K562 (cell line): ENCODE data around the gene BCL7C. TPM values are rescaled to one million over a fixed set of nuclear protein-coding genes. Genes with fewer than 3 reads are reported as not detected.

Source experiments
- DACH1 ChIP-seq: fragments of 450-650 bp; IDR thresholded peaks from 2 replicates; pipeline ENCODE4 v1.6.1; 2018; ENCODE audit not compliant: partially characterized antibody
- IRF1 ChIP-seq: sonication (generic); formaldehyde crosslinking; IDR thresholded peaks from 2 replicates; pipeline ENCODE4 v1.8.0; 2022; ENCODE audit warnings: missing genetic modification reagents, mild to moderate bottlenecking, borderline replicate concordance
- KDM5B ChIP-seq: fragments of 200-600 bp; sonication (generic); IDR thresholded peaks from 2 replicates; pipeline ENCODE4 v1.6.1; 2012; ENCODE audit warnings: low read depth, mild to moderate bottlenecking, moderate library complexity, low read length, control low read depth, inconsistent platforms; ENCODE audit not compliant: insufficient replicate concordance
- MAZ ChIP-seq, 2 experiments: fragments of 450-650 bp in 1 of 2; sonication (generic) in 1 of 2; formaldehyde crosslinking; IDR thresholded peaks in 1 of 2; conservative IDR thresholded peaks in 1 of 2; 2 replicates each; pipeline versions ENCODE4 v1.4.0 to v1.5.0; 2020; ENCODE audit warnings: mild to moderate bottlenecking in 1 of 2, missing genetic modification reagents in 1 of 2
- MYC ChIP-seq, 2 experiments: fragments of 250-450 bp in 1 of 2; sonication (Bioruptor Pico) in 1 of 2; IDR thresholded peaks; 2 replicates each; pipeline versions ENCODE4 v1.5.1 to v1.6.1; 2012 to 2021; ENCODE audit warnings: low read depth in 2 of 2, borderline replicate concordance in 1 of 2, improper control_type of control experiment in 1 of 2, low read length in 1 of 2, mild to moderate bottlenecking in 1 of 2, moderate library complexity in 1 of 2
- PHTF2 ChIP-seq: fragments of 250-450 bp; sonication (Bioruptor Pico); IDR thresholded peaks from 2 replicates; pipeline ENCODE4 v1.5.0; 2021; ENCODE audit warnings: mild to moderate bottlenecking
- SMAD2 ChIP-seq: fragments of 150-350 bp; IDR thresholded peaks from 2 replicates; pipeline ENCODE4 v1.6.1; 2014; ENCODE audit warnings: low read depth, mild to moderate bottlenecking, low read length
- SRF ChIP-seq, 2 experiments: fragments of 250-450, 450-650 bp in 1 of 2; sonication (Bioruptor Pico) in 1 of 2; sonication (generic) in 1 of 2; formaldehyde crosslinking; IDR thresholded peaks; 2 replicates each; pipeline versions ENCODE4 v1.5.0 to v1.5.1; 2020 to 2022; ENCODE audit warnings: mild to moderate bottlenecking in 1 of 2, missing genetic modification reagents in 1 of 2
- SRSF9 ChIP-seq: fragments of 200-400 bp; formaldehyde crosslinking; IDR thresholded peaks from 2 replicates; pipeline ENCODE4 v1.6.1; 2017; ENCODE audit warnings: low read depth, low read length, borderline replicate concordance
- ZNF407 ChIP-seq: fragments of 450-650 bp; IDR thresholded peaks from 2 replicates; pipeline ENCODE4 v1.6.1; 2016; ENCODE audit warnings: low read depth
- ZNF77 ChIP-seq: fragments of 250-450 bp; sonication (Bioruptor Pico); IDR thresholded peaks from 2 replicates; pipeline ENCODE4 v1.5.0; 2020
- polyA plus RNA-seq, 8 experiments: library from polyadenylated mRNA; depleted of rRNA in 4 of 8; stranded (reverse) in 5 of 8; unstranded in 3 of 8; fragments of >200 nt; fragmentation: Nextera tagmentation in 2 of 8; fragmentation: Illumina TruSeq in 1 of 8; extraction: Ambion mirVana in 2 of 8; extraction: Trizol in 1 of 8; gene quantifications; 2 replicates each; pipeline versions ENCODE4 v1.2.1 to v1.2.3, GENCODE V29; 2011 to 2014; ENCODE audit warnings: inconsistent platforms in 1 of 8, missing spikeins in 1 of 8
- total RNA-seq, 7 experiments: library from RNA; depleted of rRNA in 6 of 7; stranded (reverse); fragments of >200 nt in 6 of 7; fragmentation: Illumina TruSeq in 2 of 7; extraction: Trizol in 2 of 7; gene quantifications; 2 replicates each; pipeline versions ENCODE4 v1.2.1 to v1.2.3, GENCODE V29; 2011 to 2021; ENCODE audit warnings: low replicate concordance in 1 of 7
- TF ChIP-seq, protein P1 (sequence below): fragments of 250-450 bp; sonication (Bioruptor Pico); IDR thresholded peaks from 2 replicates; pipeline ENCODE4 v1.8.0; 2022; ENCODE audit warnings: moderate library complexity, mild to moderate bottlenecking, inconsistent platforms
- TF ChIP-seq, protein P2 (sequence below): conservative IDR thresholded peaks from 2 replicates; pipeline ENCODE4 v1.6.1; 2011; ENCODE audit warnings: low read depth, mild to moderate bottlenecking, low read length; ENCODE audit not compliant: control insufficient read depth

The BCL7C gene
- total and polyA plus RNA-seq, 9 of the 15 experiments (the other 6 are each of a cell fraction or from before 2014, with no cell fraction given), result 1.7 to 85.8 (median 19.6) TPM

DNA sequence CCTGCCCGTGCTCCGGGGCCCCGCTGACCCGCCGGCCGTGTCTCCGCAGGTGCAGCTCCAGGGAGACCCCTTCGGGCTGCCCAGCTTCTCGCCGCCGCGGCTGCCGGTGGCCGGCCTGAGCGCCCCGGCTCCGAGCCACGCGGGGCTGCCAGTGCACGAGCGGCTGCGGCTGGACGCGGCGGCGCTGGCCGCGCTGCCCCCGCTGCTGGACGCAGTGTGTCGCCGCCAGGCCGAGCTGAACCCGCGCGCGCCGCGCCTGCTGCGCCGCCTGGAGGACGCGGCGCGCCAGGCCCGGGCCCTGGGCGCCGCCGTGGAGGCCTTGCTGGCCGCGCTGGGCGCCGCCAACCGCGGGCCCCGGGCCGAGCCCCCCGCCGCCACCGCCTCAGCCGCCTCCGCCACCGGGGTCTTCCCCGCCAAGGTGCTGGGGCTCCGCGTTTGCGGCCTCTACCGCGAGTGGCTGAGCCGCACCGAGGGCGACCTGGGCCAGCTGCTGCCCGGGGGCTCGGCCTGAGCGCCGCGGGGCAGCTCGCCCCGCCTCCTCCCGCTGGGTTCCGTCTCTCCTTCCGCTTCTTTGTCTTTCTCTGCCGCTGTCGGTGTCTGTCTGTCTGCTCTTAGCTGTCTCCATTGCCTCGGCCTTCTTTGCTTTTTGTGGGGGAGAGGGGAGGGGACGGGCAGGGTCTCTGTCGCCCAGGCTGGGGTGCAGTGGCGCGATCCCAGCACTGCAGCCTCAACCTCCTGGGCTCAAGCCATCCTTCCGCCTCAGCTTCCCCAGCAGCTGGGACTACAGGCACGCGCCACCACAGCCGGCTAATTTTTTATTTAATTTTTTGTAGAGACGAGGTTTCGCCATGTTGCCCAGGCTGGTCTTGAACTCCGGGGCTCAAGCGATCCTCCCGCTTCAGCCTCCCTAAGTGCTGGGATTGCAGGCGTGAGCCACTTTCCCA, 8.4 kb upstream of the BCL7C start (continued):
- TF ChIP-seq MAZ (CRISPR knock-in tag; conservative IDR thresholded peaks at IDR 0.05 in 1 of 2, IDR thresholded peaks at IDR 0.05 in 1 of 2), result peak; percentile 26 to 37; a peak in 2 of 4 replicates
- TF ChIP-seq IRF1 (CRISPR knock-in tag), result no peak
- TF ChIP-seq, protein P1, sequence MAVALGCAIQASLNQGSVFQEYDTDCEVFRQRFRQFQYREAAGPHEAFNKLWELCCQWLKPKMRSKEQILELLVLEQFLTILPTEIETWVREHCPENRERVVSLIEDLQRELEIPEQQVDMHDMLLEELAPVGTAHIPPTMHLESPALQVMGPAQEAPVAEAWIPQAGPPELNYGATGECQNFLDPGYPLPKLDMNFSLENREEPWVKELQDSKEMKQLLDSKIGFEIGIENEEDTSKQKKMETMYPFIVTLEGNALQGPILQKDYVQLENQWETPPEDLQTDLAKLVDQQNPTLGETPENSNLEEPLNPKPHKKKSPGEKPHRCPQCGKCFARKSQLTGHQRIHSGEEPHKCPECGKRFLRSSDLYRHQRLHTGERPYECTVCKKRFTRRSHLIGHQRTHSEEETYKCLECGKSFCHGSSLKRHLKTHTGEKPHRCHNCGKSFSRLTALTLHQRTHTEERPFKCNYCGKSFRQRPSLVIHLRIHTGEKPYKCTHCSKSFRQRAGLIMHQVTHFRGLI (CRISPR knock-in tag), result no peak
- TF ChIP-seq MYC (IDR thresholded peaks at IDR 0.05; ENCODE audit: low read depth, low read length), result peak; percentile 82
- no peak for TF ChIP-seq MYC (CRISPR knock-in tag; IDR thresholded peaks at IDR 0.05; ENCODE audit: borderline replicate concordance, low read depth)
- TF ChIP-seq, protein P2, sequence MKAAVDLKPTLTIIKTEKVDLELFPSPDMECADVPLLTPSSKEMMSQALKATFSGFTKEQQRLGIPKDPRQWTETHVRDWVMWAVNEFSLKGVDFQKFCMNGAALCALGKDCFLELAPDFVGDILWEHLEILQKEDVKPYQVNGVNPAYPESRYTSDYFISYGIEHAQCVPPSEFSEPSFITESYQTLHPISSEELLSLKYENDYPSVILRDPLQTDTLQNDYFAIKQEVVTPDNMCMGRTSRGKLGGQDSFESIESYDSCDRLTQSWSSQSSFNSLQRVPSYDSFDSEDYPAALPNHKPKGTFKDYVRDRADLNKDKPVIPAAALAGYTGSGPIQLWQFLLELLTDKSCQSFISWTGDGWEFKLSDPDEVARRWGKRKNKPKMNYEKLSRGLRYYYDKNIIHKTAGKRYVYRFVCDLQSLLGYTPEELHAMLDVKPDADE, result peak; percentile 69; the same call in 1 of the 2 replicates
- no peak for TF ChIP-seq ZNF407
- no peak for TF ChIP-seq SRSF9
- no peak for TF ChIP-seq SMAD2
- TF ChIP-seq SRF (CRISPR knock-in tag; IDR thresholded peaks at IDR 0.05), result no peak
- TF ChIP-seq KDM5B, result peak; percentile 40
- no peak for TF ChIP-seq ZNF77 (CRISPR knock-in tag)
- TF ChIP-seq DACH1, result no peak
- TF ChIP-seq PHTF2 (CRISPR knock-in tag), result no peak
